Gastroesophageal sphincter (tissue), 4 donors: ENCODE results near the gene AEN. TPM values are rescaled to one million over a fixed set of nuclear protein-coding genes. Genes with fewer than 3 reads are reported as not detected.
A peak's percentile ranks its signal among the peaks of the same experiment; 100 is the strongest.

Source experiments
- ATAC-seq: fragments of 150-250 bp; one replicate; pipeline ENCODE4 v1.9.1; 2016; ENCODE audit warnings: mild to moderate bottlenecking, moderate library complexity
- H3K27ac ChIP-seq, 4 donors: fragments of 200-600 bp; sonication (generic) in 3 of 4; 1 replicate in 3 of 4; 2 replicates in 1 of 4; pipeline ENCODE4 v1.5.1; 2016 to 2019
- H3K27me3 ChIP-seq: fragments of 200-600 bp; sonication (generic); one replicate; pipeline ENCODE4 v1.5.1; 2019
- H3K36me3 ChIP-seq, 2 donors: fragments of 200-600 bp; sonication (generic); one replicate each; pipeline ENCODE4 v1.5.1; 2019; ENCODE audit warnings: control low read depth in 1 of 2
- H3K4me1 ChIP-seq, 3 donors: fragments of 200-600 bp; sonication (generic); 1 replicate in 2 of 3; 2 replicates in 1 of 3; pipeline ENCODE4 v1.5.1; 2016 to 2019; ENCODE audit warnings: control low read depth in 2 of 3
- H3K4me3 ChIP-seq, 2 donors: fragments of 200-600 bp; sonication (generic); one replicate each; pipeline ENCODE4 v1.5.1; 2019; ENCODE audit warnings: mild to moderate bottlenecking in 1 of 2, moderate library complexity in 1 of 2
- H3K9me3 ChIP-seq, 3 donors: fragments of 200-600 bp; sonication (generic); one replicate each; pipeline ENCODE4 v1.5.1; 2017 to 2019; ENCODE audit warnings: control low read depth in 2 of 3
- CTCF ChIP-seq, 4 experiments: fragments of 200-600 bp in 2 of 4; fragments of 450-650 bp in 2 of 4; sonication (generic) in 1 of 4; IDR thresholded peaks; one replicate each; pipeline ENCODE4 v1.5.1; 2017 to 2019; ENCODE audit warnings: antibody characterized with exemption in 4 of 4, mild to moderate bottlenecking in 2 of 4, moderate library complexity in 2 of 4
- EP300 ChIP-seq: sonication (generic); formaldehyde crosslinking; IDR thresholded peaks from one replicate; pipeline ENCODE4 v1.6.1; 2017; ENCODE audit warnings: antibody characterized with exemption, mild to moderate bottlenecking
- POLR2A ChIP-seq, 2 donors: fragments of 450-650 bp; IDR thresholded peaks; one replicate each; pipeline ENCODE4 v1.6.1; 2017; ENCODE audit warnings: antibody characterized with exemption in 2 of 2, mild to moderate bottlenecking in 2 of 2, moderate library complexity in 1 of 2
- POLR2AphosphoS5 ChIP-seq: sonication (generic); formaldehyde crosslinking; IDR thresholded peaks from one replicate; pipeline ENCODE4 v1.6.1; 2017; ENCODE audit warnings: antibody characterized with exemption
- WGBS, 2 donors: methylation state at CpG; one replicate each; pipeline ENCODE4 v1.1.5; 2018; ENCODE audit warnings: low coverage in 1 of 2; 5-methylcytosine and 5-hydroxymethylcytosine counted together
- total RNA-seq, 4 donors: library from RNA; depleted of rRNA; stranded (reverse); fragments of >200 nt; gene quantifications; one replicate each; pipeline ENCODE4 v1.1.0, GENCODE V29; 2016

Gene AEN
- total RNA-seq, 4 donors from 2014 or later, result 11.0 to 23.4 (median 18.1) TPM

- 19% methylated on average over 7 of the region's 13 CpGs; no CpG with 5 or more reads in 1 of the 2 donors for WGBS, 2 donors
- peak; percentile 36 for ATAC-seq
These were observed 36.4 kb downstream of the AEN start for GRCh38 chr15:88657326-88658069.

GRCh38 chr15:88658070-88658965 lies 37.2 kb downstream of the AEN start:
- Histone ChIP-seq H3K27ac (no peak overlapping the region), H3K27me3 (peaks cover 24% of the 10 kb centered on the region), H3K4me3 (no peak overlapping the region), H3K36me3 (no peaks in the 10 kb centered on the region), H3K9me3 (no peaks in the 10 kb centered on the region), H3K4me1 (peaks cover 0 to 20% (median 0%) of the 10 kb centered on the region in 3 donors)
- TF ChIP-seq POLR2A (IDR thresholded peaks at IDR 0.05) (no peak), POLR2AphosphoS5 (no peak), EP300 (no peak), CTCF (IDR thresholded peaks at IDR 0.05) (no peak)
- ATAC-seq, result no peak
- 68 to 77% methylated on average over 5 to 9 of the region's 13 CpGs for WGBS, 2 donors

More at GRCh38 chr15:88657326-88658069, 36.4 kb downstream of the AEN start:
- Histone ChIP-seq H3K27me3 (peaks cover 24% of the 10 kb centered on the region), H3K27ac (no peak overlapping the region), H3K36me3 (no peaks in the 10 kb centered on the region), H3K4me1 (peaks cover 0 to 20% (median 0%) of the 10 kb centered on the region in 3 donors), H3K9me3 (no peaks in the 10 kb centered on the region), H3K4me3 (no peak overlapping the region)
- TF ChIP-seq EP300 (no peak), POLR2AphosphoS5 (no peak), POLR2A (IDR thresholded peaks at IDR 0.05) (no peak), CTCF (IDR thresholded peaks at IDR 0.05) (peak in 3 of 4 experiments; percentile 65 to 82 (median 72))

GRCh38 chr15:88658972-88659931 lies 38.1 kb downstream of the AEN start:
- ATAC-seq, result peak; percentile 20
- Histone ChIP-seq H3K4me3 (no peak overlapping the region), H3K27me3 (peaks cover 24% of the 10 kb centered on the region), H3K4me1 (peaks cover 0 to 20% (median 0%) of the 10 kb centered on the region in 3 donors), H3K9me3 (no peaks in the 10 kb centered on the region), H3K36me3 (no peaks in the 10 kb centered on the region), H3K27ac (no peak overlapping the region)
- TF ChIP-seq CTCF (IDR thresholded peaks at IDR 0.05) (no peak), EP300 (no peak), POLR2AphosphoS5 (no peak), POLR2A (IDR thresholded peaks at IDR 0.05) (no peak)
- WGBS, 2 donors, result 50 to 83% methylated on average over 1 to 10 of the region's 18 CpGs

- ATAC-seq, result no peak
- Histone ChIP-seq H3K9me3 (no peaks in the 10 kb centered on the region), H3K4me3 (no peak overlapping the region), H3K4me1 (peaks cover 0 to 20% (median 0%) of the 10 kb centered on the region in 3 donors), H3K27me3 (peaks cover 24% of the 10 kb centered on the region), H3K36me3 (no peaks in the 10 kb centered on the region), H3K27ac (no peak overlapping the region)
- TF ChIP-seq EP300 (no peak), POLR2A (IDR thresholded peaks at IDR 0.05) (no peak), CTCF (IDR thresholded peaks at IDR 0.05) (no peak), POLR2AphosphoS5 (no peak)
These were observed 40.0 kb downstream of the AEN start for GRCh38 chr15:88661041-88661700.
